ENCODE data around the gene CCR5.
A peak's percentile ranks its signal among the peaks of the same experiment; 100 is the strongest.
"Not testable (repeated sequence)": the region's sequence is repeated elsewhere in the genome, so short reads cannot be mapped to it uniquely, and the experiment has no call there.

CCR5 gene

DNA sequence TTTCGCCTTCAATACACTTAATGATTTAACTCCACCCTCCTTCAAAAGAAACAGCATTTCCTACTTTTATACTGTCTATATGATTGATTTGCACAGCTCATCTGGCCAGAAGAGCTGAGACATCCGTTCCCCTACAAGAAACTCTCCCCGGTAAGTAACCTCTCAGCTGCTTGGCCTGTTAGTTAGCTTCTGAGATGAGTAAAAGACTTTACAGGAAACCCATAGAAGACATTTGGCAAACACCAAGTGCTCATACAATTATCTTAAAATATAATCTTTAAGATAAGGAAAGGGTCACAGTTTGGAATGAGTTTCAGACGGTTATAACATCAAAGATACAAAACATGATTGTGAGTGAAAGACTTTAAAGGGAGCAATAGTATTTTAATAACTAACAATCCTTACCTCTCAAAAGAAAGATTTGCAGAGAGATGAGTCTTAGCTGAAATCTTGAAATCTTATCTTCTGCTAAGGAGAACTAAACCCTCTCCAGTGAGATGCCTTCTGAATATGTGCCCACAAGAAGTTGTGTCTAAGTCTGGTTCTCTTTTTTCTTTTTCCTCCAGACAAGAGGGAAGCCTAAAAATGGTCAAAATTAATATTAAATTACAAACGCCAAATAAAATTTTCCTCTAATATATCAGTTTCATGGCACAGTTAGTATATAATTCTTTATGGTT is at the start of gene CCR5:
CCR5 (plus strand) TSS at position 108 of the 680 bp plus-strand sequence. CDS start 1,957 bp downstream, outside the sequence.
- Mint-ChIP-seq H3K4me1 (peaks cover 5% of the 10 kb centered on the region), H3K4me3 (no peak within 1 kb of the TSS), H3K36me3 (ENCODE audit: low read depth) (no peaks in the 10 kb centered on the region), H3K27ac (peak within 1 kb of the TSS in 2 of 3 experiments; percentile 16 to 38), H3K9me3 (no peaks in the 10 kb centered on the region), H3K27me3 (ENCODE audit: low read depth) (peaks cover 44% of the 10 kb centered on the region)
- TF ChIP-seq, protein P1, sequence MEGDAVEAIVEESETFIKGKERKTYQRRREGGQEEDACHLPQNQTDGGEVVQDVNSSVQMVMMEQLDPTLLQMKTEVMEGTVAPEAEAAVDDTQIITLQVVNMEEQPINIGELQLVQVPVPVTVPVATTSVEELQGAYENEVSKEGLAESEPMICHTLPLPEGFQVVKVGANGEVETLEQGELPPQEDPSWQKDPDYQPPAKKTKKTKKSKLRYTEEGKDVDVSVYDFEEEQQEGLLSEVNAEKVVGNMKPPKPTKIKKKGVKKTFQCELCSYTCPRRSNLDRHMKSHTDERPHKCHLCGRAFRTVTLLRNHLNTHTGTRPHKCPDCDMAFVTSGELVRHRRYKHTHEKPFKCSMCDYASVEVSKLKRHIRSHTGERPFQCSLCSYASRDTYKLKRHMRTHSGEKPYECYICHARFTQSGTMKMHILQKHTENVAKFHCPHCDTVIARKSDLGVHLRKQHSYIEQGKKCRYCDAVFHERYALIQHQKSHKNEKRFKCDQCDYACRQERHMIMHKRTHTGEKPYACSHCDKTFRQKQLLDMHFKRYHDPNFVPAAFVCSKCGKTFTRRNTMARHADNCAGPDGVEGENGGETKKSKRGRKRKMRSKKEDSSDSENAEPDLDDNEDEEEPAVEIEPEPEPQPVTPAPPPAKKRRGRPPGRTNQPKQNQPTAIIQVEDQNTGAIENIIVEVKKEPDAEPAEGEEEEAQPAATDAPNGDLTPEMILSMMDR (IDR thresholded peaks at IDR 0.05; ENCODE audit: unreplicated experiment in 3 of 3): no peak

DNA sequence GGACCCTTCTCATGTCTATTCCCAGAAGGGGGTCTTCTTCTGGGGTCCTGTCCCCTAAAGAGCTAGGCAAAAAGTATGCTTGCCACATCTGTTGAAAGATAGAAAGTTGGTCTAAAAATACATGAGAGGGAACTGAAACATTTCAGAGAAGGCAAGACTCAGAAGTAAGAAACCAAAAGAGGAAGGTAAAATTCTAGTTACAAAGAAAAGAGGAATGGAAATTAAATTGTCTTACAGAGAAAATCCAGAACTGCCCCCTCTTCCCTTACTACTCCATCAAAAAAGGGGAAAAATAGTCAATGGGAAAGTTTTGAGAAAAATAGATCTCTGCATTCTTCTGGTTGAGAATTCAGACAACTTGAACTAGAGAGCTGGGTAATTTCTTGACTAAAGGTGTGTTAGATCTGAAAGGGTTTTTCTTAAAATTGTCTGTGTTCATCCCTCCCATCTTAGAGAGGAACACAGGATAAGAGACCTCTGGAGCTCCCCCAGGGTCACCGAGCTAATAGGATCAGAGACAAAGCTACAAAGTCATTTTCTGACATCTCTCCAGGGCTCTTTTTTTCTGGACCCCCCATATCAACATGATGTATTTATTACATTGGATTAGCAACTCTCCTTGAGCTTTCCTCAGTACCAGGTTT is 49.2 kb upstream of the CCR5 start:
- TF ChIP-seq, protein P1 (IDR thresholded peaks at IDR 0.05; ENCODE audit: unreplicated experiment in 3 of 3): no peak
- Mint-ChIP-seq H3K36me3 (ENCODE audit: low read depth) (no peaks in the 10 kb centered on the region), H3K27me3 (ENCODE audit: low read depth) (peaks cover 11% of the 10 kb centered on the region), H3K4me3 (no peak overlapping the region), H3K27ac (no peak overlapping the region), H3K9me3 (no peaks in the 10 kb centered on the region), H3K4me1 (no peaks in the 10 kb centered on the region)

DNA sequence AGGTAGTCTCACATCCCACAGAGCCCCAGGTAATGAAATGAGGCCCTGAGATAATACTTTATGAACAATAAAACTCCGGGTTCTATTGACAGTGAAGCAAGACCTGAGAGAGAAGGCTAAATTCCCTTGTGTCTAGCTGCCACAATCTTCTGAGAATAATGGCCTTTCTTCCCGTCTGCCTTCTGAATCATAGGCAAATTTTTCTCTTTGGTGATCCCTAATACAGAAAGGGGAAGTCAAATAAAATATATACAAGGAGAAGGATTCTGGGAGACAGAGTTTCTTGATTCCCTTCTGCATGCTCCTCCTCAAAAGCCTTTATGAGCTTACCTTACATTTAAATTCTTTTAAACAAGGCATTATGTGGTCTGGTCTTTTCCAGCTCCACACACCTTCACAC is 46.7 kb upstream of the CCR5 start:
- H3K36me3 Mint-ChIP-seq (ENCODE audit: low read depth): no peaks in the 10 kb centered on the region
- H3K27ac Mint-ChIP-seq: no peak overlapping the region
- TF ChIP-seq, protein P1 (IDR thresholded peaks at IDR 0.05; ENCODE audit: unreplicated experiment in 3 of 3): no peak
- H3K27me3 Mint-ChIP-seq (ENCODE audit: low read depth): peaks cover 11% of the 10 kb centered on the region
- no peaks in the 10 kb centered on the region for H3K4me1 Mint-ChIP-seq
- no peak overlapping the region for H3K4me3 Mint-ChIP-seq
- H3K9me3 Mint-ChIP-seq: no peaks in the 10 kb centered on the region

DNA sequence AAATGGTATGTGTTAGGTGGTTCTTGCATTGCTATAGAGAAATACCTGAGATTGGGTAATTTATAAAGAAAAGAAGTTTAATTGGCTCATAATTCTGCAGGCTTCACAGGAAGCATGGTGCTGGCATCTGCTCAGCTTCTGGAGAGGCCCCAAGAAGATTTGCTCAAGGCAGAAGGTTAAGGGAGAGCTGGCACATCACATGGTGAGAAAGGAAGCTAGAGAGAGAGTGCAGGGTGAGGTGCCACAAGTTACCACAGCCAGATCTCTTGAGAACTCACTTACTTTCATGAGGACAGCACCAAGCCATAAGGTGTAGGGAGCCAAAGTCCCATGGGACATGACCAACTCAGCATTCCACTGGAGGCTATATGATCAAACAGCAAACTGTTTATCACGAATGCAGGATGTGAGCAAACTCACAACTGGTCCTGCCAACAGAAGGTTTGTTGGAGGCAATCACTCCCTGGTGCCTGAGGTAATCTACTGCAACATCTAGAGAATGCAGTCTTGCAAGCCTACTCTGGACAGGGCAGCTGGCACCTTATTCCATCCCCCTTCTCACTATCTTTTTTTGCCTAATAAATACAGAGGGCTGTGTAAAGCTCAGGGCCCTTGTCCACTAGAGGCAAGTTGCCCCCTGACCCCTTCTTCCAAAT is 45.0 kb upstream of the CCR5 start:
- Mint-ChIP-seq H3K9me3 (no peaks in the 10 kb centered on the region), H3K27me3 (ENCODE audit: low read depth) (peaks cover 8% of the 10 kb centered on the region), H3K27ac (no peak overlapping the region), H3K4me3 (no peak overlapping the region), H3K36me3 (ENCODE audit: low read depth) (no peaks in the 10 kb centered on the region), H3K4me1 (no peaks in the 10 kb centered on the region)
- TF ChIP-seq, protein P1 (IDR thresholded peaks at IDR 0.05; ENCODE audit: unreplicated experiment in 3 of 3): no peak

DNA sequence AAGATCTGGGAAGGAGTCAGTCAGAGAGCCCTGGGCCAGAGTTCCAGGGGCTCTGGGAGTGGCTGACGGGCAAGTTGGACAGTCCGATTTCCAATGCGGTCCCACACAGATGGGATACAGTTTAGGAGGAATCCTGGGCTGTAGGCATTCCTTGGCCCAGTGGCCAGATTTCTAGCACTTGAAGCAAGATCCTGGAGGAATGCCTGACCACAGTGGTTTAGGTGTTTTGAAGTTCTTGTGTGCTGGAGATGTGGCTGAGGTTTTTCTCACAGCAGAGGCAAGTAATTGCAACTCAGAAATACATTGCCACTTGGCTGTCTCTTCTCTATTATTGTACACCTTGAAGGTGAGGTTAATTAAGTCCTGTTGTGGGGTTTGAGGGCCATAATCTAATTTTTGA is 40.1 kb upstream of the CCR5 start:
- not testable (repeated sequence) for H3K27ac Mint-ChIP-seq; H3K4me1 Mint-ChIP-seq; H3K4me3 Mint-ChIP-seq; H3K36me3 Mint-ChIP-seq (ENCODE audit: low read depth); H3K9me3 Mint-ChIP-seq
- peaks cover 16% of the 10 kb centered on the region for H3K27me3 Mint-ChIP-seq (ENCODE audit: low read depth)

DNA sequence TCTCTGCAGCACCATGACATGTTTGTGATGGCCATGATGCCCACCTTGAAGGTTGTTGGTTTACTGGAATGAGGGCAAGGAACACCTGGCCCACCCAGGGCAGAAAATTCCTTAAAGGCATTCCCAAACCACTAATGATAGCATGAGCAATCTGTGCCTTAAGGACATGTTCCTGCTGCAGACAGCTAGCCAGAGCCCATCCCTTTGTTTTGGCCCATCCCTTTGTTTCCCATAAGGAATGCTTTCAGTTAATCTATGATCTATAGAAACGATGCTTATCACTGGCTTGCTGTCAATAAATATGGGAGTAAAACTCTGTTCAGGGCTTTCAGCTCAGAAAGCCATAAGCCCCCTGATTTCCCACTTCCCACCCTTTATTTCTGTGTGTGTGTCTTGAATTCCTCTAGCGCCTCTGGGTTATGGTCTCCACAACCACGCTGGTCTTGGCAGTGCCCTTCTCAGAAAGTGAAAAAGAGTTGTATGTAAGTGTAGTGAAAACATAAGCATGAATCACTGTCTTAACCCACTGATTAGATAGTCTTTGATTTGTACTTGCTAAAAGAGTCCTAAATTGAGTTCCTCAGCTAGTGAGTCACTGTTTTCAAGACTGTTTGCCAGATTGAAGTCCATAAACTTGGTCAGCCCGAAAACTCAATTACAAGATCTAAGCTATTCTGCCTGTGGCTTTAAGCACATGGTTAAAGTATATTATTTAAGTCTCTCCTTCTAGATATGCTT is 35.8 kb upstream of the CCR5 start:
- TF ChIP-seq, protein P1 (IDR thresholded peaks at IDR 0.05; ENCODE audit: unreplicated experiment in 3 of 3): no peak
- no peak overlapping the region for H3K4me3 Mint-ChIP-seq
- peaks cover 19% of the 10 kb centered on the region for H3K9me3 Mint-ChIP-seq
- no peak overlapping the region for H3K27ac Mint-ChIP-seq
- H3K36me3 Mint-ChIP-seq (ENCODE audit: low read depth): no peaks in the 10 kb centered on the region
- no peaks in the 10 kb centered on the region for H3K4me1 Mint-ChIP-seq
- peaks cover 19% of the 10 kb centered on the region for H3K27me3 Mint-ChIP-seq (ENCODE audit: low read depth)
